Activated CD4-positive, CD25-positive, alpha-beta regulatory T cell treated with anti-CD3 and anti-CD28 coated beads, Interleukin-2, amount 50 U/mL, for 16 hours (primary cell): ENCODE measurements around the gene CLK2.

Experiments used
- DNase-seq: peaks from one replicate; pipeline ENCODE4 v3.0.0-alpha.2; 2020; ENCODE audit warnings: low read depth, low spot score

The CLK2 gene

DNA sequence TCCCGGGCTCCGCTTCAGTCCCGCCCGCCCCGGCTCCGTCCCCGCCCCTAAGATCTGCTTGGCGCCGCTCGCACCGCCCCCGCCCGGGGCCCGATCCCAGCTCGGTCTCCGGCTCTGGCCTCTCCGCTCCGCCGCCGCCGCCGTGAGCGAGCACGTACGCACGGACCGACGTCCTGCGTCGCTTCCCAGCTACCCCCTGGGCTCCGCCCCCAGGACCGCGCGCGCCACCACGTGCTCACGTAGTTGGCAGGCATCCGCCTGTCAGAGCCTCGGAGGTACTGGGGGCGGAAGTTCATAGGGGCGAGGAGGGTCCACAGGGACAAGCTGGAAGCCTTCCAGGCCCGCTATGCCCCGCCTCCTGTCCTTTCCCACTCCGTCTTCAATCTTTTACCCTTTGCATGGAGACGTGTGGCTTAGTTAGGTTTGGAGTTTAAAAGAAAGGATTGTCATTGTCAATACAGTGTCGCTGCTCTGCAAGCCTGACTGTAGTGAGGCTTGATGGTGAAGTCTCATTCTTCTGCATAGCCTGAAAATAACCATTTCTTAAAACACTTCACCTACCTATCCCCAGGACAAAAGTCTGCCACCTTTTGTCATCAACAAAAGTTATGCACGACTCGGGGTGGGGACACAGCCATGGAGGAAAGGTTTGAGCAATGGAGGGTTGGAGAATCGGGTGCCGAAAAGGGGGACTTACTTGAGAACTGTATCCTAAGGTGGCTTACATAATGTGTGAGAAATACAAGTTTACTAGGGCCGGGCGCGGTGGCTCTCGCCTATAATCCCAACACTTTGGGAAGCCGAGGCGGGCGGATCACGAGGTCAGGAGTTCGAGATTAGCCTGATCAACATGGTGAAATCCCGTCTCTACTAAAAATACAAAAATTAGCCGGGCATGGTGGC is at the start of gene CLK2:
TSS of gene CLK2 (minus strand) at position 162 of the 903 bp plus-strand sequence. CDS start 2,527 bp downstream, outside the sequence.
- DNase-seq, result peak; percentile 86

GRCh38 chr1:155322571-155322952 is 49.3 kb upstream of the CLK2 start:
- no peak for DNase-seq

DNA sequence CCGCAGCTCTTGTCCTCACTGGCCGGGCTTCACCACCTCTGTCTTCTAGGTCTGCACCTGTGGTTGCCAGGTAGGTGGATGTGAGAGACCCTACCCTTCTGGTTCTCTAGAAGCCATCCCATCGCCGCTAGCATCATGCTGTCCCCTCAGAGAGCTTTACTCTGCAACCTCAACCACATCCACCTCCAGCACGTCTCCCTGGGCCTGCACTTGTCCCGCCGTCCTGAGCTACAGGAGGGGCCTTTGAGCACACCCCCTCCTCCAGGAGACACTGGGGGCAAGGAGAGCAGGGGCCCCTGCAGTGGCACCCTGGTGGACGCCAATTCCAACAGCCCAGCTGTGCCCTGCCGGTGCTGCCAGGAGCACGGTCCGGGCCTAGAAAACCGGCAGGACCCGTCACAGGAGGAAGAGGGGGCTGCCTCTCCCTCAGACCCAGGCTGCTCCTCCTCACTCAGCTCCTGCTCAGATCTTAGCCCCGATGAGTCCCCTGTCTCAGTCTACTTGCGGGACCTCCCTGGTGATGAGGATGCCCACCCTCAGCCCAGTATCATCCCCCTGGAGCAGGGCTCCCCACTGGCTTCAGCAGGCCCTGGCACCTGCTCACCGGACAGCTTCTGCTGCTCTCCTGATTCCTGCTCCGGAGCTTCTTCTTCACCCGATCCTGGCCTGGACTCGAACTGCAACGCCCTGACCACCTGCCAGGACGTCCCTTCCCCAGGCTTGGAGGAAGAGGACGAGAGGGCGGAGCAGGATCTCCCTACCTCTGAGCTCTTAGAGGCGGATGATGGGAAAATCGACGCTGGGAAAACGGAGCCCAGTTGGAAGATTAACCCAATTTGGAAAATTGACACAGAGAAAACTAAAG is 48.6 kb upstream of the CLK2 start:
- no peak for DNase-seq

- DNase-seq, result peak; percentile 46
These were observed 47.6 kb upstream of the CLK2 start, which contains the start of gene RUSC1 for GRCh38 chr1:155320661-155321617. Gene RUSC1, plus strand, starts transcription at chr1:155320894. Its CDS starts 880 bp downstream, at chr1:155321774.

DNA sequence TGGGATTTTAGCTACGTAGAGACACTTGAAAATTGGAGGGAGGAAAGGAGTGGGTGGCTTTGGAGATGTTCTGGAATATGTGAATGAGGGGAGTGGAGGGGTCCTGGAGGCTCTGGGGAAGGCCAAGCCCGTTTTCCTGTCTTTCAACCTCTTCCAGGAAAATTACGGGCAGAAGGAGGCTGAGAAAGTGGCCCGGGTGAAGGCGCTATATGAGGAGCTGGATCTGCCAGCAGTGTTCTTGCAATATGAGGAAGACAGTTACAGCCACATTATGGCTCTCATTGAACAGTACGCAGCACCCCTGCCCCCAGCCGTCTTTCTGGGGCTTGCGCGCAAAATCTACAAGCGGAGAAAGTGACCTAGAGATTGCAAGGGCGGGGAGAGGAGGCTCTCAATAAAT is 46.9 kb upstream of the CLK2 start:
- DNase-seq, result no peak

DNA sequence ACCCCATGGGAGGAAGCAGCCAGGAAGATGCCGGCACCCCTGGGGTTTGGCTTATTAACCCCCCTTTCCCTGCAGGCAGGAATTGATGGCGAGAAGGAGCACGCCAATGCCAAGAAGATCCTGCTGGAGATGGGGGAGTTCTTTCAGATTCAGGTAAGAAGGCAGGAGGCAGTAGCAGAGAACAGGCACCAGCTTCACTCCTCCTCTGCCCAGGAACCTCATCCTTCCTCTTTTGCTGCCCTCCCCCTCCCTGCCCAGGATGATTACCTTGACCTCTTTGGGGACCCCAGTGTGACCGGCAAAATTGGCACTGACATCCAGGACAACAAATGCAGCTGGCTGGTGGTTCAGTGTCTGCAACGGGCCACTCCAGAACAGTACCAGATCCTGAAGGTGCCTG is 46.2 kb upstream of the CLK2 start:
- no peak for DNase-seq

- no peak for DNase-seq
These were observed 44.8 kb upstream of the CLK2 start for GRCh38 chr1:155318082-155318481.

DNA sequence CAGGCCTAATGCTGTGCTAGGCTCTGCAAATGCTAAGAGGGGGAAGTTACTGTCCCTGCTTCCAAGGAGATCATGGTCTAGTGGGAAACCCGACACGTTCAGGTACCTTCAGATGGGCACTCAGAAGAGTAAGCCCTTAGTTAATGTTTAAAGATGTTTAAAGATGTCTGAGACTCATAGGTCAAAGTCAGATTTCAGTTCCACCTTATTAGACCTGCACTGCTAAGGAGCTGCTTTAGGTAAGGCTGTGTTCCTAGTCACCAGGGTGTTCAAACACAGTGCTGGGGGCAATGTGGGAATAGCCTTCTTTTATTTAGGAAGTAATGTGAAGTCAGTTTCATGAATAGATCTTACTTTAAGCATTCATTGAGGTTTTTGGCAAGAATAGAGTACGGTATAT is 43.6 kb upstream of the CLK2 start:
- no peak for DNase-seq

GRCh38 chr1:155313261-155313660 is 40.0 kb upstream of the CLK2 start:
- no peak for DNase-seq

- DNase-seq, result no peak
These were observed 36.2 kb upstream of the CLK2 start for GRCh38 chr1:155309423-155310021.

GRCh38 chr1:155308493-155309422 is 35.5 kb upstream of the CLK2 start, which contains the start of gene FDPS:
Gene FDPS, plus strand, starts transcription at chr1:155308866. Its CDS starts 924 bp downstream, at chr1:155309790.
- peak; percentile 95 for DNase-seq

DNA sequence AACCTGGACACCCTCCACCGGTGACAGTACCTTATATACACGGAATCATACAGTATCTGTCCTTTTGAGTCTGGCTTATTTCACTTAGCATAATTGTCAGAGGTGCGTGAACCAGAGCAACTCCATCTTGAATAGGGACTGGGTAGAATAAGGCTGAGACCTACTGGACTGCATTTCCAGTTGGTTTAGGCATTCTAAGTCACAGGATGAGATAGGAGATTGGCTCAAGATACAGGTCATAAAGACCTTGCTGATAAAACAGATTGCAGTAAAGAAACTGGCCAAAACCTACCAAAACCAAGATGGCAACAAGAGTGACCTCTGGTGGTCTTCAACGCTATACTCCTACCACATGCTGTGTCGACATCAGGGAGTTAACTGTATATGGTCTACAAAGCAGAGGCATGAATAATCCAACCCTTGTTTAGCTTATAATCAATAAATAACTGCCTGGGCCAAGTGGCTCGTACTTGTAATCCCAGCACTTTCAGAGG is 34.0 kb upstream of the CLK2 start:
- no peak for DNase-seq

DNA sequence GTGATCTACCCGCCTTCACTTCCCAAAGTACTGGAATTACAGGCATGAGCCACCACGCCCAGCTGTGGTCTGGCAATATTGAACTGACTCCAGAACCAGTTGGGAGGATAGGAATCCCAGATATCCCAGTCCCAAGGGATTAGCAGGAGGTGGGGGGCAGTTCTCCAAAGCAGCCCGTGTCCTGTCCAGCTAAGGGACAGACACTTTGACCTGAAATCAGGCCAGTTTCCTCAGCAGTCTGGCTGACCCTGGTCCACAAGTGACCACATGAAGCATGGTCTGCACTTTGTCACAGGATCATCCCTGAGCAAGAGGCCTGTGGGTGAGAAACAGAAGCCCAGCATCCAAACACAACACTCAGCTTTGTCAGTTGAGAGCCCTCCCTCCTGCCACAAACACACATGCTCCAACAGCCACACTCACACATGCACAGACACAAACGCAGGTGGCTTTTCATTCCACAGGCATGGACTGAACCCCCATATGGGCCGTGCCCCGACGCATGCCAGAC is 32.6 kb upstream of the CLK2 start:
- no peak for DNase-seq

DNA sequence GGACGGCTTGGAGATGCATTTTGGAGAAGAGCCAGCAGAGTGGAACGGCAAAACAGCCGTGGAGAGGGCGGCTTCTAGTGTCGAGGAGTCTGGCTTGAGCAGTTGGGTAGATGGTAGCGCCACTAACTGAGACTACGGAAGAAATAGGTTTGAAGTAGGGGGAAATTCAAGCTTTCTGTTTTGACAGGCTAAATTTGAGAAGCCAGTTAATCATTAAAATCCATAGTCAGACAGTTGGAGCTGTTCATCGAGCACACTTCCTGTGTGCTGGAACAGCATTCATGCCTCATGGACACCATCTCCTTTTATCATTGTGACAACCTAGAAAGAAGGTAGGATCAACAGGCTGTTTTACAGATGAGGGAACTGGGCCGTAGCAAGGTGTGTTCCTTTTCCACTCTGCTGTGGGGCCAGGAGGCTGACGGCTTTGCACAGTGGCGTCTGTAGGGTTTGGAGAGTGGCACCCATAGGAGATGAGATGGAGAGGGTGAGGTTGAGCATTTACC is 31.3 kb upstream of the CLK2 start:
- DNase-seq, result no peak

DNA sequence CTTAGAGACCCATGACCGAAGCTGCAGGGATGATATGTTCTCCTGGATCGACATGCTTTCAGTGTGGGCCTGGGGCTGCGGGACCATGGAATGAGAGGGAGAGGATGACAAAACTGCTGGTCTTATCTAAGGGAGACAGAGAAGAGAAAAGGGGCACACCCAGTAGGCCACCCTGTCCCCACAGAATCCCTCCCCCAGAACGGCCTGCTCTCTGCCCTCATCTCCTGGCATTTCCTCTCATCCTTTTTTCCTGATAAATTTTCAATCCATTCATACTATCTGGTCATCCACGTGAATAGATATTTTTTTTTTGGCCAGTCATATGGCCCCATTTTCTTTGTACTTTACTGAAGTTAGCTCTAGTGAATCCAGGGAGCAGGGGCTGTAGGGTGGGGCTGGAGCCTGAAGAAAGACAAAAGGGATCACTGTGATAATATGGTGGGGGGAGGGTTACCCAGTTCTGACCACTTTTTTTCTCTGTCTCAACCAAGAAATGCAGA is 28.1 kb upstream of the CLK2 start, which contains the start of gene PKLR:
TSS of gene PKLR (minus strand) at position 97 of the 500 bp plus-strand sequence. CDS start at position 54, 43 bp downstream.
- no peak for DNase-seq

GRCh38 chr1:155300553-155301329 is 27.4 kb upstream of the CLK2 start:
- DNase-seq, result no peak

- DNase-seq, result no peak
These were observed 26.7 kb upstream of the CLK2 start for GRCh38 chr1:155300024-155300423.

- DNase-seq, result no peak
These were observed 24.1 kb upstream of the CLK2 start for GRCh38 chr1:155297384-155297783.
